ENCODE results near the gene FCER1A. TPM values are rescaled to one million over a fixed set of nuclear protein-coding genes. Genes with fewer than 3 reads are reported as not detected.

The FCER1A gene
- total and polyA plus RNA-seq, 2 experiments from 2014 or later: not detected

GRCh38 chr1:159261311-159261710 lies 40.8 kb upstream of the FCER1A start:
- no peak for DNase-seq (ENCODE audit: low spot score)
- H3K4me2 ChIP-seq: no peak overlapping the region

More at GRCh38 chr1:159261311-159261710, 40.8 kb upstream of the FCER1A start:
- Histone ChIP-seq H4K20me1 (replicated peaks; ENCODE audit: insufficient read depth) (no peaks in the 10 kb centered on the region), H3F3A (replicated peaks; ENCODE audit: low read depth) (no peaks in the 10 kb centered on the region), H3K9me2 (ENCODE audit: insufficient read depth) (0 out of 2 replicates have a peak, but pooled peaks cover under 1% of the 10 kb centered on the region), H3K27me3 (ENCODE audit: insufficient read depth) (no peaks in the 10 kb centered on the region), H3K79me2 (replicated peaks; ENCODE audit: insufficient read depth) (no peaks in the 10 kb centered on the region), H2AFZ (no peak overlapping the region), H3K36me3 (ENCODE audit: insufficient read depth) (no peaks in the 10 kb centered on the region), H3K4me1 (ENCODE audit: insufficient read depth) (no peaks in the 10 kb centered on the region), H3K4me3 (no peak overlapping the region), H3K27ac (ENCODE audit: low read depth) (no peak overlapping the region)
- Mint-ChIP-seq H3K9me3 (no peaks in the 10 kb centered on the region), H3K27ac (no peak overlapping the region), H3K36me3 (ENCODE audit: low read depth) (no peaks in the 10 kb centered on the region), H3K4me3 (no peak overlapping the region), H3K27me3 (ENCODE audit: insufficient read depth, low read depth, poor library complexity) (no peaks in the 10 kb centered on the region), H3K4me1 (no peaks in the 10 kb centered on the region)
- no peak for TF ChIP-seq ZNF114 (CRISPR knock-in tag; IDR thresholded peaks at IDR 0.05)
- TF ChIP-seq STAT1 (IDR thresholded peaks at IDR 0.05; ENCODE audit: unreplicated experiment): no peak
- no peak for TF ChIP-seq JUNB (IDR thresholded peaks at IDR 0.05; ENCODE audit: unreplicated experiment)
- no peak for TF ChIP-seq REST (IDR thresholded peaks at IDR 0.05; ENCODE audit: unreplicated experiment)
- no peak for TF ChIP-seq POLR2AphosphoS5 (IDR thresholded peaks at IDR 0.05; ENCODE audit: low read depth)
- no peak for TF ChIP-seq EZH2 (IDR thresholded peaks at IDR 0.05; ENCODE audit: low read depth, unreplicated experiment)
- no peak for TF ChIP-seq ZNF331 (CRISPR knock-in tag; IDR thresholded peaks at IDR 0.05; ENCODE audit: low read depth)
- TF ChIP-seq EZH2phosphoT487 (IDR thresholded peaks at IDR 0.05; ENCODE audit: unreplicated experiment): no peak
- TF ChIP-seq, protein P1, sequence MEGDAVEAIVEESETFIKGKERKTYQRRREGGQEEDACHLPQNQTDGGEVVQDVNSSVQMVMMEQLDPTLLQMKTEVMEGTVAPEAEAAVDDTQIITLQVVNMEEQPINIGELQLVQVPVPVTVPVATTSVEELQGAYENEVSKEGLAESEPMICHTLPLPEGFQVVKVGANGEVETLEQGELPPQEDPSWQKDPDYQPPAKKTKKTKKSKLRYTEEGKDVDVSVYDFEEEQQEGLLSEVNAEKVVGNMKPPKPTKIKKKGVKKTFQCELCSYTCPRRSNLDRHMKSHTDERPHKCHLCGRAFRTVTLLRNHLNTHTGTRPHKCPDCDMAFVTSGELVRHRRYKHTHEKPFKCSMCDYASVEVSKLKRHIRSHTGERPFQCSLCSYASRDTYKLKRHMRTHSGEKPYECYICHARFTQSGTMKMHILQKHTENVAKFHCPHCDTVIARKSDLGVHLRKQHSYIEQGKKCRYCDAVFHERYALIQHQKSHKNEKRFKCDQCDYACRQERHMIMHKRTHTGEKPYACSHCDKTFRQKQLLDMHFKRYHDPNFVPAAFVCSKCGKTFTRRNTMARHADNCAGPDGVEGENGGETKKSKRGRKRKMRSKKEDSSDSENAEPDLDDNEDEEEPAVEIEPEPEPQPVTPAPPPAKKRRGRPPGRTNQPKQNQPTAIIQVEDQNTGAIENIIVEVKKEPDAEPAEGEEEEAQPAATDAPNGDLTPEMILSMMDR (conservative IDR thresholded peaks at IDR 0.05; ENCODE audit: low read depth in 2 of 2): no peak
- TF ChIP-seq, protein P2, sequence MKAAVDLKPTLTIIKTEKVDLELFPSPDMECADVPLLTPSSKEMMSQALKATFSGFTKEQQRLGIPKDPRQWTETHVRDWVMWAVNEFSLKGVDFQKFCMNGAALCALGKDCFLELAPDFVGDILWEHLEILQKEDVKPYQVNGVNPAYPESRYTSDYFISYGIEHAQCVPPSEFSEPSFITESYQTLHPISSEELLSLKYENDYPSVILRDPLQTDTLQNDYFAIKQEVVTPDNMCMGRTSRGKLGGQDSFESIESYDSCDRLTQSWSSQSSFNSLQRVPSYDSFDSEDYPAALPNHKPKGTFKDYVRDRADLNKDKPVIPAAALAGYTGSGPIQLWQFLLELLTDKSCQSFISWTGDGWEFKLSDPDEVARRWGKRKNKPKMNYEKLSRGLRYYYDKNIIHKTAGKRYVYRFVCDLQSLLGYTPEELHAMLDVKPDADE (IDR thresholded peaks at IDR 0.05): no peak
- no peak for TF ChIP-seq NANOG (IDR thresholded peaks at IDR 0.05; ENCODE audit: borderline replicate concordance)
- TF ChIP-seq CREB1 (CRISPR knock-in tag; IDR thresholded peaks at IDR 0.05; ENCODE audit: low read depth): no peak
- TF ChIP-seq, protein P3, sequence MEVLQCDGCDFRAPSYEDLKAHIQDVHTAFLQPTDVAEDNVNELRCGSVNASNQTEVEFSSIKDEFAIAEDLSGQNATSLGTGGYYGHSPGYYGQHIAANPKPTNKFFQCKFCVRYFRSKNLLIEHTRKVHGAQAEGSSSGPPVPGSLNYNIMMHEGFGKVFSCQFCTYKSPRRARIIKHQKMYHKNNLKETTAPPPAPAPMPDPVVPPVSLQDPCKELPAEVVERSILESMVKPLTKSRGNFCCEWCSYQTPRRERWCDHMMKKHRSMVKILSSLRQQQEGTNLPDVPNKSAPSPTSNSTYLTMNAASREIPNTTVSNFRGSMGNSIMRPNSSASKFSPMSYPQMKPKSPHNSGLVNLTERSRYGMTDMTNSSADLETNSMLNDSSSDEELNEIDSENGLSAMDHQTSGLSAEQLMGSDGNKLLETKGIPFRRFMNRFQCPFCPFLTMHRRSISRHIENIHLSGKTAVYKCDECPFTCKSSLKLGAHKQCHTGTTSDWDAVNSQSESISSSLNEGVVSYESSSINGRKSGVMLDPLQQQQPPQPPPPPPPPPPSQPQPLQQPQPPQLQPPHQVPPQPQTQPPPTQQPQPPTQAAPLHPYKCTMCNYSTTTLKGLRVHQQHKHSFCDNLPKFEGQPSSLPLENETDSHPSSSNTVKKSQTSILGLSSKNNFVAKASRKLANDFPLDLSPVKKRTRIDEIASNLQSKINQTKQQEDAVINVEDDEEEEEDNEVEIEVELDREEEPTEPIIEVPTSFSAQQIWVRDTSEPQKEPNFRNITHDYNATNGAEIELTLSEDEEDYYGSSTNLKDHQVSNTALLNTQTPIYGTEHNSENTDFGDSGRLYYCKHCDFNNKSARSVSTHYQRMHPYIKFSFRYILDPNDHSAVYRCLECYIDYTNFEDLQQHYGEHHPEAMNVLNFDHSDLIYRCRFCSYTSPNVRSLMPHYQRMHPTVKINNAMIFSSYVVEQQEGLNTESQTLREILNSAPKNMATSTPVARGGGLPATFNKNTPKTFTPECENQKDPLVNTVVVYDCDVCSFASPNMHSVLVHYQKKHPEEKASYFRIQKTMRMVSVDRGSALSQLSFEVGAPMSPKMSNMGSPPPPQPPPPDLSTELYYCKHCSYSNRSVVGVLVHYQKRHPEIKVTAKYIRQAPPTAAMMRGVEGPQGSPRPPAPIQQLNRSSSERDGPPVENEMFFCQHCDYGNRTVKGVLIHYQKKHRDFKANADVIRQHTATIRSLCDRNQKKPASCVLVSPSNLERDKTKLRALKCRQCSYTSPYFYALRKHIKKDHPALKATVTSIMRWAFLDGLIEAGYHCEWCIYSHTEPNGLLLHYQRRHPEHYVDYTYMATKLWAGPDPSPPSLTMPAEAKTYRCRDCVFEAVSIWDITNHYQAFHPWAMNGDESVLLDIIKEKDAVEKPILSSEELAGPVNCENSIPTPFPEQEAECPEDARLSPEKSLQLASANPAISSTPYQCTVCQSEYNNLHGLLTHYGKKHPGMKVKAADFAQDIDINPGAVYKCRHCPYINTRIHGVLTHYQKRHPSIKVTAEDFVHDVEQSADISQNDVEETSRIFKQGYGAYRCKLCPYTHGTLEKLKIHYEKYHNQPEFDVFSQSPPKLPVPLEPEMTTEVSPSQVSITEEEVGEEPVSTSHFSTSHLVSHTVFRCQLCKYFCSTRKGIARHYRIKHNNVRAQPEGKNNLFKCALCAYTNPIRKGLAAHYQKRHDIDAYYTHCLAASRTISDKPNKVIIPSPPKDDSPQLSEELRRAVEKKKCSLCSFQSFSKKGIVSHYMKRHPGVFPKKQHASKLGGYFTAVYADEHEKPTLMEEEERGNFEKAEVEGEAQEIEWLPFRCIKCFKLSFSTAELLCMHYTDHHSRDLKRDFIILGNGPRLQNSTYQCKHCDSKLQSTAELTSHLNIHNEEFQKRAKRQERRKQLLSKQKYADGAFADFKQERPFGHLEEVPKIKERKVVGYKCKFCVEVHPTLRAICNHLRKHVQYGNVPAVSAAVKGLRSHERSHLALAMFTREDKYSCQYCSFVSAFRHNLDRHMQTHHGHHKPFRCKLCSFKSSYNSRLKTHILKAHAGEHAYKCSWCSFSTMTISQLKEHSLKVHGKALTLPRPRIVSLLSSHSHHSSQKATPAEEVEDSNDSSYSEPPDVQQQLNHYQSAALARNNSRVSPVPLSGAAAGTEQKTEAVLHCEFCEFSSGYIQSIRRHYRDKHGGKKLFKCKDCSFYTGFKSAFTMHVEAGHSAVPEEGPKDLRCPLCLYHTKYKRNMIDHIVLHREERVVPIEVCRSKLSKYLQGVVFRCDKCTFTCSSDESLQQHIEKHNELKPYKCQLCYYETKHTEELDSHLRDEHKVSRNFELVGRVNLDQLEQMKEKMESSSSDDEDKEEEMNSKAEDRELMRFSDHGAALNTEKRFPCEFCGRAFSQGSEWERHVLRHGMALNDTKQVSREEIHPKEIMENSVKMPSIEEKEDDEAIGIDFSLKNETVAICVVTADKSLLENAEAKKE (CRISPR knock-in tag; IDR thresholded peaks at IDR 0.05): no peak
- ATAC-seq: no peak
